DMS79 (cell line): ENCODE results near the gene CTNNA2.
"Not testable (repeated sequence)": the region's sequence is repeated elsewhere in the genome, so short reads cannot be mapped to it uniquely, and the experiment has no call there.

Source experiments
- DNase-seq: peaks from one replicate; lab custom pipeline; 2025; lab: John Stamatoyannopoulos, UW

The CTNNA2 gene

GRCh38 chr2:80030135-80030534, 517.3 kb downstream of the CTNNA2 start:
- no peak for DNase-seq

DNA sequence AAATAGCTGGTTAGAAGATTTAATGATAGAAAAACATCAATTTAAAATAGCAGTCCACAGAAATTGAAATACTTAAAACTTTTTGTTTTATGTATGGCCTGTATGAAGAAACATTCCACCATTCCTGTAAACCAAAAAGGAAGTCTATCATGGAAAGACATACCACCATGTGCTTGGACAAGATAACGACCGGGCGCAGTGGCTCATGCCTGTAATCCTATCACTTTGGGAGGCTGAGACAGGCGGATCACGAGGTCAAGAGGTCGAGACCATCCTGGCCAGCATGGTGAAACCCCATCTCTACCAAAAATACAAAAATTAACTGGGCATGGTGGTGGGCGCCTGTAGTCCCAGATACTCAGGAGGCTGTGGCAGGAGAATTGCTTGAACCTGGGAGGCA, 519.8 kb downstream of the CTNNA2 start:
- DNase-seq, result not testable (repeated sequence)

DNA sequence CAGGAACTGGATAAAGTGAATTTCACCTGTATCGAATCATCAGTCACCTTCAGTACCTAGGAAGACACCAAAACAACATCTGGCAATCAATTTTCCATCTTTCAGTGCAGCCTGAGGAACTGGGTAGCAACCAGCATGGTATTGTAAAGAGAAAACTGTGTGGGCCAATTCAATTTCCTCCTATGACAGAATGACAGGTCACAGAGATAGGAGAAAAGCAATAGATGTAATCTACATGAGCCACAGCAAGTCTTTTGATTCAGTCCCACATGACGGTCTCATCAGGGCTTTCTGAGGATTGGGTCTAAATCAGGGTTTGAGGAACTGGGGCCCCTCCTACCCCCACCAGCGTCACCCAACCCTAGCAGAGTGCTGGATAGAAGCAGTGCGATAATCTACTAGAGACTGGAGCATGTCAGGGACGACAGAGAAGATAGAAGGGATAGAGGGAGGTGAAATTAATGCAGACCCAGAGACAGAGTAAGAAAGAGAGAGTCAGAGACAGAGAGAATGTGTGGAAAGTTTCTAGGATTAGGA, 523.0 kb downstream of the CTNNA2 start:
- DNase-seq, result no peak

- no peak for DNase-seq
Measured at GRCh38 chr2:80037310-80037709, 524.5 kb downstream of the CTNNA2 start.

- no peak for DNase-seq
Measured at GRCh38 chr2:80040226-80040625, 527.4 kb downstream of the CTNNA2 start.

GRCh38 chr2:80042635-80043034, 529.8 kb downstream of the CTNNA2 start:
- DNase-seq, result no peak

DNA sequence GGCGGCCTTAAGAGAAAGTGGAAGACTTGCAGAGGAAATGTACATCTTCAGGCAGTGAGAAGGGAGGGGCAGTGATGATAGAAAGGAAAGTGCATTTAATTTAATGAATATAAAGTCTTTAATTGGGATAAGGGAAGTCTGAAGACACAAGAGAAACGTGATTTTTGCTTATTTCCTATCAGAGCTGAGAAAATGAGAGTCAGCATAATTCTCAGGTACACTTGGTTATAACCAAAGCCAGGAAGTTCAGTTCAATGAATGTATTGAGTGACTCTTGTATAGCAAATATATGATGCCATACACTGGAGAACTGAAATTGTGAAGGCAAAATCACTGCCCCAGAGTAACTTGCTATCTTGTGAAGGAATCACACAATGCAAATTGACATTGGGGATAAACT, 535.4 kb downstream of the CTNNA2 start:
- no peak for DNase-seq

GRCh38 chr2:80050246-80050645, 537.4 kb downstream of the CTNNA2 start:
- no peak for DNase-seq

GRCh38 chr2:80053522-80054345, 540.9 kb downstream of the CTNNA2 start:
- DNase-seq, result no peak

- DNase-seq, result peak; percentile 80
Measured at GRCh38 chr2:80054346-80054675, 541.5 kb downstream of the CTNNA2 start.

- DNase-seq, result no peak
Measured at GRCh38 chr2:80057956-80058355, 545.1 kb downstream of the CTNNA2 start.

DNA sequence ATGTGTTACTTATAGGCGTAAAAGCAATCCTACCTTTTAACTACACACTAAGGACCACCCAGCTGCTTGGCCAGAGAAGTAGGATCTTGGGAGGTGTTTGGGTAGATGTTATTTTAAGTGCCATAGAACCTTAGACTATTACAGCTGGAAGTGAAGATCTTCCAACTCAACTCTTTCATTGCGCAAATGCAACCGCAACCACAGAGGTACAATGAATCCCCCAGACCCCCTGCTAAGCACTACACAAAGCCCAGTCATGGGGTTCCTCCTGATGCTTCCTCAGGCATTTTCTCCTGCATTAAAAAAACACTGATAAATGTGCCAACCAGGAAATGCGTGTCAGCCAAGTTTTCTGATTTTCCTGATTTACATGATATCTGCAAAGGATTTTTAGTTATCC, 545.7 kb downstream of the CTNNA2 start:
- DNase-seq, result no peak

DNA sequence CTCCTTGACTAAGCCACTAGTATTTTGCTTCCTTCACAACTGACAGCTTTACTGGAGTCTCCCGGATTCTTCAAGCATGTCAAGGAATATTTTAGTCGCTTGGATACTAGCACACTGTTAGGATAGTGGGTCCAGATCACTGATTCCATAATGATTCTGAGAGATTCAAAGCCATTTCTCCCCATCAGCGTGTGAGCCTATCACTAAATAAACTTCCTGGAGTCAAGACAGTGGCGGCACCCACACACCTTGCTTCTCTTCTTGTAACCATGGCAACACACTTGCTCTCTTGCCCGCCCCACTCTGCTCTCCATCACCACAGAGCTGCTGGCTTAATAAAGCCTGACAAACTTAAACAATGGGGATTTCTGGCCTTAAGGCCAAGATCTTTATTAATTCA, 546.6 kb downstream of the CTNNA2 start:
- no peak for DNase-seq

- DNase-seq, result no peak
Measured at GRCh38 chr2:80061881-80062280, 549.0 kb downstream of the CTNNA2 start.

GRCh38 chr2:80062298-80062697, 549.4 kb downstream of the CTNNA2 start:
- no peak for DNase-seq

DNA sequence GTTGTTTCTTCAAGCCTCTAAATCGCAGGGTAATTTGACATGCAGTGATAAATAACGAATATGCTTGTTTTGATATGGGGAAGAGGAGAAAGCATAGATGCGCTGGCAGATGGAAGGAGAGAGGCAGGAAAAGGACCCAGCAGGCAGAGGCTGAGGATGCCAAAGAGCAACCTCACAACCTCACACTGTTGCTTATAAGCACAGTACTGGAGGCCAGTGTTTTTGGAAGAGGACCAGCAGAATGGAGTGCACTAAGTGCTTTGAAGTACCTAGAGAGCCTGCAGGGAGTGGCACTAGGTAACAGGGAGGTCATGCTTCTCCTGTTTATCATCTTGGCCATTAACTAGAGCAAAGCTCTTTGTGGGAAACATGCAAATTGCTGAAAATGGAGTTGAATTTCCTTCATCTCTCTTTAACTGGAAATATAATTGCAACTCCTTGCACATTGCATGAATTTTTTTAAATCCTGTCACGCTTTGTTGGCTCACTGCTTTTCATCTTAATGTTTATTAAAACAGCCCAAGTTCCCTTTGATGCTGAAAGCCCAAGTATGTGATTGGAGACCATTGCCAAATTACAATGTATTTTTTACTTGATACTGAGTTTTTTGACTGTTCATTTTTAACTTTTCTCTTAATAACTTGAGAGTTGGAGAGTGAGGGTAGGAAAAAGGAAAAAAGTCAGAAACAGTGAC, 555.3 kb downstream of the CTNNA2 start:
- DNase-seq, result peak; percentile 90

GRCh38 chr2:80070587-80070986, 557.7 kb downstream of the CTNNA2 start:
- no peak for DNase-seq

DNA sequence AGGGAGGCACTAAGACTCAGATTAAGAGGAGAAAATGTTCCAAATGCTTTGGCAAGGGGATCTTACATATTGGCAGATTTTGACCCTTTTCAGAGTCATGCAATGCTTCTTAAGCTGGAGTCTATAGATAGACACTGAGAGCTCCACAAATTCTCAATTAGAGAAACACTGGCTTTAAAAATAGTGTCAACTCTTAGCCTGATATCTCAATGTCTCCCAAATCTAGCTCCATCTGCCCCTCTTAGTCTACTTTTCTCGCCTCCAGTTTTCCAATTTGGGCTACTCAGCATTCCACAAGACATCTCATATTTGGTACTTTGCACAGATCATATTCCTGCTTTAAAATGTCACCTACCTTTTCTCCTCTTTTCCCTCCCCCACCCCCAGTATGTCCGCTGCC, 559.1 kb downstream of the CTNNA2 start:
- DNase-seq, result no peak

GRCh38 chr2:80073134-80073561, 560.3 kb downstream of the CTNNA2 start:
- DNase-seq, result peak; percentile 10

- DNase-seq, result no peak
Measured at GRCh38 chr2:80074321-80075070, 561.6 kb downstream of the CTNNA2 start.

GRCh38 chr2:80075719-80076118, 562.9 kb downstream of the CTNNA2 start:
- DNase-seq, result no peak

GRCh38 chr2:80078290-80079036, 565.6 kb downstream of the CTNNA2 start:
- no peak for DNase-seq
